GM21381 (cell line): ENCODE results near the gene NRF1.
"Not testable (repeated sequence)": the region's sequence is repeated elsewhere in the genome, so short reads cannot be mapped to it uniquely, and the experiment has no call there.

Experiments
- ATAC-seq: cut with Tn5 transposase; IDR thresholded peaks from one replicate; pipeline ENCODE4 v1.9.1; 2021; ENCODE audit warnings: mild to moderate bottlenecking, moderate library complexity; ENCODE audit not compliant: unreplicated experiment

The NRF1 gene

DNA sequence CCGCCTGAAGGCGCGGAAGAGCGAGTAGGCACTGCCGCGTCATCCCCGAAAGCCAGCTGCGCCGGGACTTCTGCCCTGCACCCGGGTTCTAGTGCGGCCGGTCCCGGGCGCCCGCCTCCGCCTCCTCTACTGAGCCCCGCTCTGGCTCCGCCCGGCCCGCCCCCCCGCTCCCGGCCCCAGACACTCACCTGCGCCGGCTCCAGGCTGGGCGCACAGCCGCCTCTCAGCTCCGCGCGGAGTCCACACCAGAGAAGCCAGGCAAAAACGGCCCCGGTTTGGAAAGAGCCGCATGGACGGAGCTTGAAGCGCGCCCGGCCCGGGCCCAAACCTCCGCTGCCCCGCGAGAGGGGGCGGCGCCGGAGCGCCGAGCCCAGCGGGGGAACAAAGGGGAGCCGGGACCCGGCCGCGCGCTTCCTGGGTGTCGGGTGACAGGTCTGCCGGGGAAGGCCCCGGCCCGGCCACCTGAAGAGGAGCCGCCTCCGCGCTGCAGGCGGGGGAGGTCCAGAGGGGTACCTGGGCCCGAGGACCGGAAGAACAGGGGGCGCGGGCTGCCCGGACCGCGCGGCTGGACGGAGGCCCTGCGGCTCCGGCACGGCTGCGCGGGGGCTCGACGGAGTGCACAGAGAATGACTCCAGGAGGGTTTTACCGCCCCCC lies 168.2 kb downstream of the NRF1 start:
- ATAC-seq: no peak

GRCh38 chr7:129780257-129780973 lies 168.9 kb downstream of the NRF1 start:
- no peak for ATAC-seq

DNA sequence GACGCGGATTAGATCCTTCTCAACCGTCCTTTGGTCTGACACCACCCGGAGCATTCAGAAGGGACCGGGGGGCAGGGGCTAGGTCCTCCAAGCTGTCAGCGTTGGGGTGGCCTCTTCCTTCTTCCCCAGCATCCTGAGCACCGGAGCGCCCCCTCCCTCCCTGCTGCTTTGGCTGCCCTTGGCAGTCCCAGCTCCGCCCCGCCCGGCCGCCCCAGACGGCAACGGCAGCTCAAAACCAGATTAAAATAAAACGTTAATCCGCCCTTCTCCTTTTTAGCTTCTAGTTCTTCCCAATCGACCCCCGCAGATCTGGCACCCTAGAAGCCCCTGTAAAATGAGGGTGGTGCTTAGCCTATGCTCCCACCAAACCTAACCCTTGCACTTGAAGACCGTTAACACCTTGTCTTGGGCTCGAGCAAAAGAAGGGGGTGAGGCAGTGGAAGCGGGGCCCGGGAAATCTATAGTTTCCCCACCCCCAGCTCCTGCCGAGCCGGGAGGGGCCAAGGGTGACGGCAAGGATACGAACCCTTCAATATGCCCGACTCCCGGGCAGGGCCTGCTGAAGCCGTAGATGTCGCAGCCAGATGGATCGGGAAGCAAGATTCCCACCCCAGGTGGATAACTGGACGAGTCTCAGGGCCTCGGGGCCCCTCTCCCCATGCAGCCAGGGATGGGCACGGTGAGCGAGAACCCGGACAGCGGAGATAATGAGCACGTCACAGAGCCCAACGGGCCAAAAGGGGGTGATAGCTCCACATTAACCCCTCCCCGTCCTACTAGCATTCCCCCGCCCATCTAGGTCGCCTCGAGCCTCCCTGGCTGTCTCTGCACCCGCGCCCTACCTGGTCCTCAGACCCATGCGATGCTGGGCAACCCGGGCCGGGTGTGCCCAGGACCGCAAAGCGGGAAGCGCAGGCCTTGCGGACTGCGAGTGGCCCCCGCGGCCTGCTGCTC lies 169.7 kb downstream of the NRF1 start:
- no peak for ATAC-seq

DNA sequence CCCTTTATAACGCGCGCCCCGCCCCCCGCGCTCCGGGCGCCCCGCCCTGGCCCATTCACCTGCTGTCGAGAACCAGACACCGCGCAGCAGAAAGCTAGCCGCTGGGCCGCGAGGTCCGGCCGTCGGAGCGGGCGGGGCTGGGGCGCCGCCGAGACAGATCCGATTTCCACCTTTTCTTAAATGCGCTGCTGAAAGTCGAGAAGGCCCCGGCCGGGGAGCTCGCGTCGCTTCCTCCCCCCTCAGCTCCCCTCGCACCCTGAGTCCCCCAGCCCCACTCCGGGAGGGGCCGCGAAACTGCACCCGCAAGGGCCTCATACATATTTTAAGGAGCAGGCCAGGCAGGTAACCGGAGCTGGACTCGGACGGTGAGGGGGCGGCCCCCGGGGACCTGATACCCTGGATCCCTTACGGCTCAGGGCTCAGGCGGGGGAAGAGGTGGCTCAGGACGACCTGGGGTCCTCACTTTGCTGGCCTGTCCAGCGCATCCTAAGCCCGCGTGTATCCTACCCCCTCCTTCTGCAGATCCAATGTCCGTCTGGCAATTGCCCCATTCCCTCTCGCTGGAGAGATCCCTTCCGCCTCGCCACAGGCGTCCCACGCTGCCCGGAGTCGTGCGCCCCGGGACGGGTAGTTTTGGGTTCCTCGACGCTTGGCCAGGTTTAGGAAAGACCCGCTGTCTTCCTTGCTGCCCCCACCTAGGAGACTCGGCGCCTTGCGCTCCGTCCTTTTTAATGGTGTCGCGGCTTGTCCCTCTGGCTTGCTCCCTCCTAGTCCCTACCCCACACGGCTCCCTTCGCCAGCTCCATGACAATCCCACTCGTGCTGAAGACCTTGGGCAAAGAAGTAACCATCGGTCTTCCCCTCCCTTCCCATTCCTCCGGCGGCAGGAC lies 170.7 kb downstream of the NRF1 start:
- ATAC-seq: no peak

GRCh38 chr7:129782818-129783583 lies 171.5 kb downstream of the NRF1 start:
- no peak for ATAC-seq

GRCh38 chr7:129783584-129783919 lies 172.0 kb downstream of the NRF1 start:
- ATAC-seq: no peak

- ATAC-seq: no peak
Observed at GRCh38 chr7:129784437-129784782, 172.9 kb downstream of the NRF1 start.

DNA sequence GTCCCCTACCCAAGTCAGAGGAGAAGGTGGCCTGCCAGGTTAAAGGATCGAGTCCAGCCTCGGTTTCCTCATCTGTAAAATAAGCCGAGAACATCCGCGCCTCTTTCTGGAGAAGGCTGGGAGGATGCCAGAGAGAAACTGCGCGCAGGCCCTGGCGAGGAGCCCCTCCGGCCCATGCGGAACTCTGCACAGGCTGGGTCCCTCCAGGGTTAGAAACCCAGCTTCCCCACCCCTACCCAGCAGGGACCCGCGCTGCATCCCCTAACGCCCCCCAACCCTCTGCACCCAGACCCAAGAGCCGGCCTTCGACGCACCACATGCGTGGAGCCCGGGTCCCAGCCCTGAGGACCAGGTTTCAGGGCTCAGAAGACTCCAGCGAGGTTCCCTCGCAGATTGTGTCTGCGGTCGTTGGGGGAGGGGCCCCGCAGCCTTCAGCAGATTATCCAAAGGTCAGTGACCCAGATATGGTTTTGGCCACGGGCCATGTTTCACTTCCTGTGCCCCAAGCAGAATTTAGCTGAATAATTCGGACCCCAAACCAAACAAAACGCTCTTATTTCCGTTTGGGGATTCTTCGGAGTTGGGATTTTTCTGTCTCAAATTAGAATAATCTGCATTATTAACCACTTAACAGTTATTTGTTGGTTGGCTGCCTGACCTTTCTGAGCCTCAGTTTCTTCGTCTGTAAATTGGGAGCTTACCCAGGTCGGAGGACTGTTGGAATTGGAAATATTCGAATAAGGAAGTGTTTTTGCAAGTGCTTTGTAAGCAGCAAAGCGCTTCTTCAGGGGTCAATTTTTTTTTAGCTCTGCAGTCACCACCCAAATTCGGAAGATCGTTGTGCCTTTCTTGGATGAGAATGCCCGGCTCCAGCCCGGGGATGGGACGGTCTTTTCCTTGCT lies 173.5 kb downstream of the NRF1 start:
- ATAC-seq: no peak

DNA sequence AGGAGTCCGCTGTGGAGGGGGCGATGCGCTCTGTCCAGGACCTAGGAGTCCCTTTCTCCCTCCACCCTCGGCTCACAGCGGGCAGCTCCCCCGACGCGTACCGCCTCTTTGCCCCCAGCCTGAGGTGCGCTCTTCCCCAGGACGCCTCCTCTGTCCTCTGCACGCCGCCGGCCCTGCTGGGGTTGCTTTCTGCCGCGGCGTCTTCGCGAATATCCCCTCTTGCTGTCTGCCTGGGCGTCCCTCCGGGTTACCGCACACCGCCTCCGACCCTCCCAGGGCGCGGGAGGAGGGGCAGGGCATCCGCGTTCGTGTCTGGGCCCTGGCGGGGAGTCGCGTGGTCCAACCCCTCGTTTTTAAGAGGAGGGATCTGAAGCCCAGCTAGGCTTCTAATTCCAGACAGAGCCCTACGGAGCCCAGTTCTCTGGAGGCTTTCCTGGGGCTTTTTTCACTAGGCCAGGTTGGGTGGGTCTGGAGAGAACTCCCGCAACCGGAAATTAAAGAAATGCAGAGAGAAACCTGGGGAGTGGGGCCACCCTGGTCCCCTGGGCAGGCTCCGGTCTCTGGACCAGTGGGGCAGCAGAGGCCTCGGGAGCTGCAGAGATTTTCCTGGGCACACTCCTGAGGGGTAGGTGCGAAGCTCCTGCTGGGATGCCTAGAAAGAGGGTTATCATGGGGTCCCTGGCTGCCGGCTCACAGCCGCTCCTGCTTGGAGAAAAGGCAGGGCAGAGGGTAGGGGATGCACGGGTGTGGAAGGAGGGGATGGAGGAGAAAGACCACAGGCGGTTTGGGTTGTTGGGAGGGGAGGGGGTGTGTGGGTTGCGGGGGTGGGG lies 174.4 kb downstream of the NRF1 start:
- ATAC-seq: no peak

GRCh38 chr7:129786825-129787563 lies 175.5 kb downstream of the NRF1 start:
- no peak for ATAC-seq

- no peak for ATAC-seq
Observed at GRCh38 chr7:129789000-129789399, 177.5 kb downstream of the NRF1 start.

GRCh38 chr7:129789652-129790051 lies 178.1 kb downstream of the NRF1 start:
- no peak for ATAC-seq

DNA sequence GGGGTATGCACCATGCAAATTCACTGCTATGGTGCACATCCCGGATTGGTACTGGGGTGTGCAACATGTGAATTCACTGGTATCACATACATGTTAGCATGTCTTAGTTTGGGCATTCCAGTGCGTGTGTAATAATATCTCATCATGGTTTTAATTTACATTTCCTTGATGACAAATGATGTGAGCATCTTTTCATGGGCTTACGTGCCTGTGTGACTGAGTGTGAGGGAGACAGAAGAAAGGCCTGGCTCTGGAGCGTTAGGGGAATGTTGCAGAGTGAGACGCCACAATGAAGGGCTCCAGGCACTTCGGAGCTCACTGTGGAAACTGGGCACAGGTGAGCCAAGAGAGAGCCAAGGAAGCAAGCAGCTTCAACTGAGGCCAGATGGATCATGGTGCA lies 178.6 kb downstream of the NRF1 start:
- ATAC-seq: no peak

DNA sequence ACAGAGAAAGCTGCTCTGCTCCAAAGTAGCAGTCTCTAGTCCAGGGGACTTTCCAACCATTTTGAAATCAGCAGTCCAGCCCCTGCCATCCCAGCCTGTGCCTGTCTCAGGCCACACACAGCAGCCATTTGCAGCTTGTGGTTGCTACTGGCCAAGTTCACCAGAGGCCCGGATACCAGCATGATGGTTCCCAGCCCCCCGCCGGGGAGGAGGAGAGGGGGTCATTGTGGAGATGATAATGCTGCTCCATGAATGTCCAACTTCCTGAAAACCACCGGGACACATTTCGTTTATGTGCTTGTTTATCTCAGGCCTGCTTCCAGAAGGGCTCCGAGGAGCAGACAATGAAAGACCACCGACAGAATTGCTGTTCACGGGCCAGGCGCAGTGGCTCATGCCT lies 181.2 kb downstream of the NRF1 start:
- no peak for ATAC-seq

DNA sequence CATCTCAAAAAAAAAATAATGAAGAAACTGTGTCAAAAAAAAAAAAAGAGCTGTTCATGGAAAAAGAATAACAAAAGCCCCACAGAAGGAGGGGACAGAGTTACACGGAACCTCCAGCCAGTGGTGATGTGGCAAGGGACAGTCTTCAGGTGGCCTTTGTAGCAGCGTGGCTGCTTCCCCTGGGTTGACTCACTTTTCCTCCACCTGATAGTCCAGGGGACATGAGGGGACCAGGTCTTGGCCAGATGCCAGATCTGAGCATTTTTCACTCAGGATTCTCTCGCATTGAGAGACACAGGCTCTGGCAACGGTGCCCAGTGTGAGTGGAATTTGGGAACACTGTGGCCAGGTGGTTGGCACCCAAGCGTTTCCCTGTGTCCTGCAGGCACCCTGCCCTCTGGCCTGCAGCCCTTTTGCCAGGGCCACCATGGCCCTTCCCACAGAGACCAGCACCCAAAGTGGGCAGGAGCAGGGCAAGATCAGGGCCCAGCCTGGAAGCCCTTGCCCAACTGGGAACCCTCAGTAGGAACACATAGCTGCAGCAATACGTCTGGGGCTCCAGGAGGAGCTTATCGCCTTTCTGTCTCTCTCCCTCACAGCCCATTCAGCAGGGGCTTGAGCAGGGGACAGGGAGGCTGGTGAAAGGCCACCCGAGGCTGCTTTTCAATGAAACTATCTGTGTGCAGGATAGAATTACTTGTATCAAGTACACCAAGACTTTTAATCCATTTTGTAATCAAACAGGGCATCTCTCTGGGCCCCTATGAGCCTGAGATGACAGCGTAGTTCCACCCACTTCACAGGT lies 182.2 kb downstream of the NRF1 start:
- no peak for ATAC-seq

- ATAC-seq: not testable (repeated sequence)
Observed at GRCh38 chr7:129794461-129794860, 182.9 kb downstream of the NRF1 start.
